Stimulated activated CD4-positive, alpha-beta T cell treated with anti-CD3 and anti-CD28 coated beads, Interleukin-12 subunit alpha, Interleukin-12 subunit beta, amount 100 ng/mL, for 48 hours (primary cell): ENCODE results near the gene CASZ1.

Experiments used
- DNase-seq, 3 donors: peaks; one replicate each; pipeline ENCODE4 v3.0.0-alpha.2; 2020; ENCODE audit warnings: low read depth in 2 of 3, low spot score in 1 of 3

Gene CASZ1

GRCh38 chr1:10610901-10611600, 185.4 kb downstream of the CASZ1 start:
- DNase-seq, result no peak

- DNase-seq, result no peak
These were observed 187.8 kb downstream of the CASZ1 start for GRCh38 chr1:10608690-10609089.

GRCh38 chr1:10607228-10607627, 189.2 kb downstream of the CASZ1 start:
- no peak for DNase-seq

- DNase-seq, result no peak
These were observed 190.4 kb downstream of the CASZ1 start for GRCh38 chr1:10606064-10606463.

GRCh38 chr1:10604966-10605365, 191.5 kb downstream of the CASZ1 start:
- DNase-seq, result no peak

GRCh38 chr1:10602936-10603335, 193.5 kb downstream of the CASZ1 start:
- DNase-seq, result no peak

- DNase-seq, result no peak
These were observed 194.9 kb downstream of the CASZ1 start for GRCh38 chr1:10601342-10602070.

GRCh38 chr1:10599194-10599861, 197.1 kb downstream of the CASZ1 start:
- no peak for DNase-seq

- no peak for DNase-seq
These were observed 198.1 kb downstream of the CASZ1 start for GRCh38 chr1:10598389-10598702.

GRCh38 chr1:10597492-10598388, 198.7 kb downstream of the CASZ1 start:
- no peak for DNase-seq

- no peak for DNase-seq
These were observed 199.7 kb downstream of the CASZ1 start for GRCh38 chr1:10596780-10597179.

- no peak for DNase-seq
These were observed 201.7 kb downstream of the CASZ1 start for GRCh38 chr1:10594595-10595223.

- no peak for DNase-seq
These were observed 202.7 kb downstream of the CASZ1 start for GRCh38 chr1:10593750-10594149.

GRCh38 chr1:10592373-10592772, 204.1 kb downstream of the CASZ1 start:
- no peak for DNase-seq

GRCh38 chr1:10591010-10591409, 205.4 kb downstream of the CASZ1 start:
- no peak for DNase-seq

GRCh38 chr1:10589074-10589473, 207.4 kb downstream of the CASZ1 start:
- no peak for DNase-seq

- no peak for DNase-seq
These were observed 207.8 kb downstream of the CASZ1 start for GRCh38 chr1:10588640-10589039.
